NT2/D1 (cell line): ENCODE measurements around the gene SLC5A11.

Experiments
- YY1 ChIP-seq: IDR thresholded peaks from 2 replicates; pipeline ENCODE4 v1.6.1; 2011; ENCODE audit not compliant: insufficient read length, insufficient read depth
- ZNF274 ChIP-seq: IDR thresholded peaks from 2 replicates; pipeline ENCODE4 v1.6.1; 2011; ENCODE audit warnings: mild to moderate bottlenecking, low read depth, low read length

- TF ChIP-seq ZNF274 (no peak), YY1 (no peak)
Observed at GRCh38 chr16:24921229-24921628, 75.5 kb downstream of the SLC5A11 start.
